Activated naive CD8-positive, alpha-beta T cell treated with anti-CD3 and anti-CD28 coated beads for 36 hours (primary cell): ENCODE results near the gene REPS2. TPM values are rescaled to one million over a fixed set of nuclear protein-coding genes. Genes with fewer than 3 reads are reported as not detected.

Experiments
- DNase-seq: peaks from one replicate; pipeline ENCODE4 v3.0.0; 2021
- H3K27ac Mint-ChIP-seq: one replicate; pipeline ENCODE4 v1.8.0; 2022; ENCODE audit warnings: mild to moderate bottlenecking, moderate library complexity, mixed read lengths
- H3K27me3 Mint-ChIP-seq: one replicate; pipeline ENCODE4 v1.8.0; 2022; ENCODE audit warnings: mild to moderate bottlenecking, mixed read lengths
- H3K36me3 Mint-ChIP-seq: one replicate; pipeline ENCODE4 v1.8.0; 2021; ENCODE audit warnings: mild to moderate bottlenecking, mixed read lengths
- H3K4me1 Mint-ChIP-seq: one replicate; pipeline ENCODE4 v1.8.0; 2021; ENCODE audit warnings: mixed read lengths
- H3K4me3 Mint-ChIP-seq: one replicate; pipeline ENCODE4 v1.8.0; 2022; ENCODE audit warnings: mild to moderate bottlenecking, moderate library complexity, mixed read lengths
- H3K9me3 Mint-ChIP-seq: one replicate; pipeline ENCODE4 v1.8.0; 2022; ENCODE audit warnings: mixed read lengths
- total RNA-seq, 2 experiments: library from RNA; stranded (reverse); gene quantifications; one replicate each; pipeline ENCODE4 v1.2.3, GENCODE V29; 2021

Gene REPS2
- not detected for total RNA-seq

- H3K9me3 Mint-ChIP-seq: no peaks in the 10 kb centered on the region
- peak within 1 kb of the TSS; percentile 76 for H3K4me3 Mint-ChIP-seq
- no peak within 1 kb of the TSS for H3K27ac Mint-ChIP-seq
- H3K27me3 Mint-ChIP-seq: peaks cover 13% of the 10 kb centered on the region
- H3K4me1 Mint-ChIP-seq: peaks cover 4% of the 10 kb centered on the region
- peak; percentile 72 for DNase-seq
- H3K36me3 Mint-ChIP-seq: no peaks in the 10 kb centered on the region
These were observed at the start of gene REPS2 for GRCh38 chrX:16946361-16946964. Gene REPS2, plus strand, starts transcription at chrX:16946658. Its CDS starts 204 bp downstream, at chrX:16946862.

DNA sequence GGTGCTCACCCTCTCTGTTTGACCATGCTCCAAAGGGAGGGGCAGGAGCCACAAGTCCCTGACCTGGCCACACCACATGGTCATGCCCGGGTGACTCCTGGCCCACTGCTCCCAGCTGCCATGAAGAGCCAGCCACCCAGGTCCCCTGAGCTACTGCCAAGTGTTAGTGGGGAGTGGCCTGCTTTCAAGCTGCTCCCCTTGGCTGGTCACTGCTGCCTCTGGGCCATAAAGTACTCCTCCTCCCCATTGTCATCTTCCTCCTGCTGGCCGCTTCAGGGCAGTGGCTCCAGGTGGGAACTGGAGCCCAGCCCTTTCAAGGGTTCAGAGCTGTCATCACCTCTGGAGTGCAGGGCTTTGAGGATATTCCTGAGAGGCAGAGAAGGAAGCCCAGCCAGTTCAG lies 49.0 kb upstream of the REPS2 start:
- Mint-ChIP-seq H3K4me3 (no peak overlapping the region), H3K36me3 (no peaks in the 10 kb centered on the region), H3K27ac (no peak overlapping the region), H3K27me3 (no peaks in the 10 kb centered on the region), H3K9me3 (no peaks in the 10 kb centered on the region), H3K4me1 (peaks cover 6% of the 10 kb centered on the region)
- no peak for DNase-seq

DNA sequence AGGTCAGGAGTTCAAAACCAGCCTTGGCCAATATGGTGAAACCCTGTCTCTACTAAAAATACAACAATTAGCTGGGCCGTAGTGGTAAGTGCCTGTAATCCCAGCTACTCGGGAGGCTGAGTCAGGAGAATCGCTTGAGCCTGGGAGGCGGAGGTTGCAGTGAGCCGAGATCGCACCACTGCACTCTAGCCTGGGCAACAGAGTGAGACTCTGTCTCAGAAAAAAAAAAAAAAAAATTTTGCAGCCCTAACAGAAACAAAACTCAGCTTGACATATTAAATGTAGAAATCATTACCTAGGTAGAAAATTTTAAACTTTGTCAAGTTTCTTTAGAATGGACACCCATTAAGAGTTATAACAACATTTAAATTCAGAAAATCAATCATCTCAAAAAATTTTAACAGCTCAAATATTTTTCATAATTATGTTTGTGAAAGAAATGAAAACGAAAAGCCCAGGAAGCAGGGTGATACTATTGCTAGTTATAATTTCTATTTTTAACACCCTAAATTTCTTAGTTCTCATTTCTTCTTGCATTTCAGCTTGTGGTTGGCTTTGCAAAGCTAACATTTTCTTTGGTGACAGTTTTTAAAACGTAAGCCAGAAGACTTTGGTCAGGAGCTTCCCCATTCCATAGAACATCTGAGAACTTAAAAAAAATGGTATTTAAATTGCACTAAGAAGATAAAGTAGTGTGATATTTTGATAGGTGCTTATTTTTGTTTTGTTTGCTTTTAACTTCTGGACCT lies 43.0 kb upstream of the REPS2 start:
- Mint-ChIP-seq H3K27me3 (no peaks in the 10 kb centered on the region), H3K4me1 (no peaks in the 10 kb centered on the region)

DNA sequence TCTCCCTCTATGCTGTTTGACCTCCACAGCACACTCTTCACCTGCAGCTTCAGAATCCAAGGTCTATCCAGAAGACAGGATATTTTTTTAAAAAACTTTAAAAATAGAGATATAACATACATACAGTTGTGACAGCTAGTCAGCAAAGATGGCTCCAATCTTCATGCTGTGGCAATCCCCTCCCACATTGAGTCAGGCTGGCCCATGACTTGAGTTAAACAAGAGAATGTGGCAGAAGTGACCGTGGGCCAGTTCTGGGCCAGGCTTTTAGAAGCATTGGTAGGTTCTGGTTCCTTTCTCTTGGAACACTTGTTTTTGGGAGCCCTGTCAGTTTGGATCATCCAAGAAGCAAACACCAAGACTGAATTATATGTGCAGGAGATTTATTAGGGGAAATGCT lies 36.1 kb upstream of the REPS2 start:
- H3K36me3 Mint-ChIP-seq: no peaks in the 10 kb centered on the region
- no peak overlapping the region for H3K4me3 Mint-ChIP-seq
- no peaks in the 10 kb centered on the region for H3K9me3 Mint-ChIP-seq
- H3K27ac Mint-ChIP-seq: no peak overlapping the region
- DNase-seq: no peak
- no peaks in the 10 kb centered on the region for H3K27me3 Mint-ChIP-seq
- no peaks in the 10 kb centered on the region for H3K4me1 Mint-ChIP-seq

More for the DNA sequence above, 43.0 kb upstream of the REPS2 start:
- Mint-ChIP-seq H3K9me3 (no peaks in the 10 kb centered on the region), H3K36me3 (no peaks in the 10 kb centered on the region), H3K4me3 (no peak overlapping the region), H3K27ac (no peak overlapping the region)
- no peak for DNase-seq

- DNase-seq: no peak
- Mint-ChIP-seq H3K27me3 (no peaks in the 10 kb centered on the region), H3K27ac (no peak overlapping the region), H3K4me3 (no peak overlapping the region), H3K4me1 (no peaks in the 10 kb centered on the region), H3K9me3 (no peaks in the 10 kb centered on the region), H3K36me3 (no peaks in the 10 kb centered on the region)
These were observed 32.4 kb upstream of the REPS2 start for GRCh38 chrX:16914058-16914457.

DNA sequence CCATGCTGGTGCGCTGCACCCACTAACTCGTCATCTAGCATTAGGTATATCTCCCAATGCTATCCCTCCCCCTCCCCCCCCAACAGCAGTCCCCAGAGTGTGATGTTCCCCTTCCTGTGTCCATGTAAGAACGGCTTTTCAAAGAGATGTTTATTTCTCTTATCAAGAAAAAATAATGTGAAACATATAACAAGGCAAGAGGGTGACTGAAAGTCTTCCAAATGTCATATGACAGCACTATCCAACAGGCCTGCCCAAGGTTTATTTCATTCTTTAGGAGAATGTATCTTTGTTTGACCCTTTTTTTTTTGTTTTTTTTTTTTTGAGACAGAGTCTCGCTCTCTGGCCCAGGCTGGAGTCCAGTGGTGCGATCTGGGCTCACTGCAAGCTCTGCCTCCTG lies 29.9 kb upstream of the REPS2 start:
- no peak overlapping the region for H3K27ac Mint-ChIP-seq
- no peaks in the 10 kb centered on the region for H3K9me3 Mint-ChIP-seq
- DNase-seq: no peak
- H3K4me1 Mint-ChIP-seq: no peaks in the 10 kb centered on the region
- H3K27me3 Mint-ChIP-seq: no peaks in the 10 kb centered on the region
- no peak overlapping the region for H3K4me3 Mint-ChIP-seq
- H3K36me3 Mint-ChIP-seq: no peaks in the 10 kb centered on the region

- Mint-ChIP-seq H3K4me3 (no peak overlapping the region), H3K27ac (no peak overlapping the region), H3K4me1 (no peaks in the 10 kb centered on the region), H3K27me3 (no peaks in the 10 kb centered on the region), H3K9me3 (no peaks in the 10 kb centered on the region), H3K36me3 (no peaks in the 10 kb centered on the region)
- no peak for DNase-seq
These were observed 29.3 kb upstream of the REPS2 start for GRCh38 chrX:16917120-16917519.

DNA sequence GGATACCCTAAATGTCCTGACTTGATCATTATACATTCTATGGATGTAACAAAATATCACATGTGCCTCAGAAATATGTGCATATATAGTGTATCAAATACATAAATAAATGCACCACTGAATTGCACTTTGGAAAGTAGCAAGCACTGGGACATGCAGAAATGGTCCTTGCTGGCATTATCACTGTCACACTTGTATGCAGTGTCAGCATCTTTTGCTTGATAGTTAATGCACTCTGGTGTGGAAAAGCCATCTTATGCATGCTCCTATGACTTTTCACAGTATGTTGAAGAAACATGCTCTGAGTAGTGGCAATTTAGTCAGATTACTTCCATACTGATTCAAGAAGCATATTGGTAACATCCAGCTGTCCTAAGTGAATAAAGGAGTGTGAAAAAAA lies 27.5 kb upstream of the REPS2 start:
- Mint-ChIP-seq H3K36me3 (no peaks in the 10 kb centered on the region), H3K27ac (no peak overlapping the region), H3K9me3 (no peaks in the 10 kb centered on the region), H3K4me3 (no peak overlapping the region), H3K4me1 (no peaks in the 10 kb centered on the region), H3K27me3 (no peaks in the 10 kb centered on the region)
- no peak for DNase-seq

GRCh38 chrX:16920075-16920474 lies 26.4 kb upstream of the REPS2 start:
- Mint-ChIP-seq H3K36me3 (no peaks in the 10 kb centered on the region), H3K27me3 (no peaks in the 10 kb centered on the region), H3K27ac (no peak overlapping the region), H3K4me1 (no peaks in the 10 kb centered on the region), H3K9me3 (no peaks in the 10 kb centered on the region), H3K4me3 (no peak overlapping the region)
- DNase-seq: no peak

DNA sequence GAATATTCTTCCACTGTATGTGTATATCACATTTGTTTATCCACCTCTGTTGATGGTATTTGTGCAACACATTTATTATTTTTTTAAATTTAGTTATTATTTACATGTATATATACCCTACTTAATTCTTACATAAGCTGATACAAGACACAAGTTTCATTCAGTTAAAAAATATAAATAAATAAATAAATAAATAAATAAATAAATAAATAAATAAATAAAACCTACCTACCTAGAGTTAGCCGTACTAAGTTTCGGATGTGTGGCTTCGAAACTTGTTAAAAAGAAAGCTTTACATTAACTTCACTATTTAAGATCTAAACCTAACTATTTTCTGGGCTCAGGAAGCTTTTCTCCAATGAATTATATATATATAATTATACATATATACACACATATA lies 23.3 kb upstream of the REPS2 start:
- Mint-ChIP-seq H3K36me3 (no peaks in the 10 kb centered on the region), H3K4me1 (no peaks in the 10 kb centered on the region), H3K9me3 (no peaks in the 10 kb centered on the region), H3K27ac (no peak overlapping the region), H3K4me3 (no peak overlapping the region), H3K27me3 (no peaks in the 10 kb centered on the region)
- no peak for DNase-seq

DNA sequence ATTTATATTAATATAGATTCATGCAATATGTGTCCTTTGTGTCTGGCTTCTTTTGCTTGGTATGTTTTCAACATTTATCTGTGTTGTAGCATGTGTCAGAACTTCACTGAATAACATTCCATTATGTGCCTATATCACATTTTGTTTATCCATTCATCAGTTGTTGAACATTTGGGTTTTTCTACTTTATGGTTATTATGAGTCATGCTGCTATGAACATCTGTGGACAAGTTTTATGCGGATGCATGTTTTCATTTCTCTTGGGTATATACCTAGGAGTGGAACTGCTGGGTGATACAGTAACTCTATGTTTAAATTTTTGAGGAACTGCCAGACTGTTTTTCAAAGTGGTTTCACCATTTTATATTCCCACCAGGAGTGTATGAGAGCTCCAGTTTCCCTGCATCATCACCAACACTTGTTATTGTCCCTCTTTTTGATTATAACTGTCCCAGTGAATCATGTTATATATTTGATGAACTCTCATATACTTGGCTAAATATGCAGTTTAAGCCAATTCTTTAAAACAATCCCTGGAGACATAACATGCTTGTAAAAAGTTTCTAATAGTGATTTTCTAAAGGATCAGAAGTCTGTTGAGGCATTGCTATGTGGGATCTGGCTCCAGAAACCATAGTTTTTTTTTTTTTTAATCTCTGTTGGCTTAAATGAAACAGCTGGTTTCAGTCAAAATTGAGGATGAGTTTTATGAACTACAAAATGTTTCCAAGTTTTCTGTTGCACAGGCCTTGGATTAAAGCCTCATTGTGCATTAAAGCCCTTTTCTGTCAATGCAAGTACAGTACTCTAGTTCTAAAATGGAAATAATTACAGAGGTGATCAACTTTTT lies 21.6 kb upstream of the REPS2 start:
- no peaks in the 10 kb centered on the region for H3K36me3 Mint-ChIP-seq
- no peaks in the 10 kb centered on the region for H3K27me3 Mint-ChIP-seq
- no peaks in the 10 kb centered on the region for H3K9me3 Mint-ChIP-seq
- H3K4me1 Mint-ChIP-seq: no peaks in the 10 kb centered on the region
- H3K27ac Mint-ChIP-seq: no peak overlapping the region
- DNase-seq: no peak
- no peak overlapping the region for H3K4me3 Mint-ChIP-seq

GRCh38 chrX:16930392-16930791 lies 16.1 kb upstream of the REPS2 start:
- no peak overlapping the region for H3K27ac Mint-ChIP-seq
- H3K9me3 Mint-ChIP-seq: no peaks in the 10 kb centered on the region
- H3K36me3 Mint-ChIP-seq: no peaks in the 10 kb centered on the region
- H3K27me3 Mint-ChIP-seq: no peaks in the 10 kb centered on the region
- DNase-seq: no peak
- H3K4me3 Mint-ChIP-seq: no peak overlapping the region
- H3K4me1 Mint-ChIP-seq: peaks cover 2% of the 10 kb centered on the region

- H3K27ac Mint-ChIP-seq: no peak overlapping the region
- no peaks in the 10 kb centered on the region for H3K36me3 Mint-ChIP-seq
- peaks cover 2% of the 10 kb centered on the region for H3K4me1 Mint-ChIP-seq
- no peaks in the 10 kb centered on the region for H3K9me3 Mint-ChIP-seq
- H3K4me3 Mint-ChIP-seq: no peak overlapping the region
- H3K27me3 Mint-ChIP-seq: peaks cover 2% of the 10 kb centered on the region
- DNase-seq: no peak
These were observed 15.1 kb upstream of the REPS2 start for GRCh38 chrX:16931371-16931770.

GRCh38 chrX:16931855-16932575 lies 14.4 kb upstream of the REPS2 start:
- DNase-seq: no peak
- peaks cover 7% of the 10 kb centered on the region for H3K27me3 Mint-ChIP-seq
- no peak overlapping the region for H3K4me3 Mint-ChIP-seq
- no peaks in the 10 kb centered on the region for H3K36me3 Mint-ChIP-seq
- H3K4me1 Mint-ChIP-seq: peaks cover 2% of the 10 kb centered on the region
- H3K9me3 Mint-ChIP-seq: no peaks in the 10 kb centered on the region
- no peak overlapping the region for H3K27ac Mint-ChIP-seq

DNA sequence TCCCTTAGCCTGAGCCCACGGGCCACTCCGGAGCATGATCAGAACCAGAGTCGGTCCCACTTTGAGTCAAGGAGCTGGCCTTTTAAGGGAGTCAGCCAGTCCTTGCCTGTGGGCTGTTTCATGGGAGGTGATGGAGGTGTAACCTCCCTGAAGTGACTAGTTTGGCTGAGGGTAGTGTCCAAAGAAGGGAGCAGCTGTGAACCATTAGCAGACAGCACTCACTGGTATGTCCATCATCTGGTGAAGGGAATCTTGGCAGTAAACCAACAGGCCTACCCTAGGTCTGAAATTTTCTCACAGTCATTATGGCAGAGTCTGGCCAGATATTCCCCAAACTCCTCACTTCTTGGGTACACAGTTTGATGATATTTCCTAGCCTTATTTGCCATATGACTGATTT lies 12.3 kb upstream of the REPS2 start:
- DNase-seq: no peak
- H3K27me3 Mint-ChIP-seq: peaks cover 7% of the 10 kb centered on the region
- no peaks in the 10 kb centered on the region for H3K36me3 Mint-ChIP-seq
- no peak overlapping the region for H3K4me3 Mint-ChIP-seq
- H3K9me3 Mint-ChIP-seq: no peaks in the 10 kb centered on the region
- H3K27ac Mint-ChIP-seq: no peak overlapping the region
- H3K4me1 Mint-ChIP-seq: peaks cover 2% of the 10 kb centered on the region
